Stimulated activated CD4-positive, alpha-beta T cell treated with anti-CD3 and anti-CD28 coated beads, Interleukin-4, amount 100 ng/mL, for 1 hour (primary cell): ENCODE results near the gene MTHFD1.
"Not testable (repeated sequence)": the region's sequence is repeated elsewhere in the genome, so short reads cannot be mapped to it uniquely, and the experiment has no call there.

Experiments
- DNase-seq: peaks from one replicate; pipeline ENCODE4 v3.0.0-alpha.2; 2020

MTHFD1 gene

DNA sequence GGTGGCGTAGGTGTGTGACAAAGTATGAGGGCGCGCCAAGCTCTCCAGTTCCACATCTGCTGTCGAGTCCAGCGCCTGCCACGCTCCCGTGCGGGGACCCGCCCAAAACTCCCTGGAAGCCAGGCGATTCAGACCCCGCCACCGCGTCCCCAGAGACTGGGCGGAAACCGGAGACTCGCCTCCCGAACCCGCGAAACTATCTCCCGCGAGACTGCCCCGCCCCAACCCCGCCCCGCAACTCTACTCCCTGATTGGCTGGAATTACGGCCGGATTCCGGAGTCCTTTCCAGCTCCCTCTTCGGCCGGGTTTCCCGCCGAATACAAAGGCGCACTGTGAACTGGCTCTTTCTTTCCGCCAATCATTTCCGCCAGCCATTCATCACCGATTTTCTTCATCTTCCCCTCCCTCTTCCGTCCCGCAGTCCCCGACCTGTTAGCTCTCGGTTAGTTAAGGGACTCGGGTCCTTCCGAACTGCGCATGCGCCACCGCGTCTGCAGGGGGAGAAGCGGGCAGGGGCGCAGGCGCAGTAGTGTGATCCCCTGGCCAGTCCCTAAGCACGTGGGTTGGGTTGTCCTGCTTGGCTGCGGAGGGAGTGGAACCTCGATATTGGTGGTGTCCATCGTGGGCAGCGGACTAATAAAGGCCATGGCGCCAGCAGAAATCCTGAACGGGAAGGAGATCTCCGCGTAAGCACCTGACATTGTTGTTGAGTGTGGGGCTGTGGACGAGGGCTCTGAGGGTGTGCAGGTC, at the start of gene MTHFD1:
TSS of gene MTHFD1 (plus strand) at position 572 of the 751 bp plus-strand sequence. CDS start at position 647, 75 bp downstream.
- peak; percentile 98 for DNase-seq

DNA sequence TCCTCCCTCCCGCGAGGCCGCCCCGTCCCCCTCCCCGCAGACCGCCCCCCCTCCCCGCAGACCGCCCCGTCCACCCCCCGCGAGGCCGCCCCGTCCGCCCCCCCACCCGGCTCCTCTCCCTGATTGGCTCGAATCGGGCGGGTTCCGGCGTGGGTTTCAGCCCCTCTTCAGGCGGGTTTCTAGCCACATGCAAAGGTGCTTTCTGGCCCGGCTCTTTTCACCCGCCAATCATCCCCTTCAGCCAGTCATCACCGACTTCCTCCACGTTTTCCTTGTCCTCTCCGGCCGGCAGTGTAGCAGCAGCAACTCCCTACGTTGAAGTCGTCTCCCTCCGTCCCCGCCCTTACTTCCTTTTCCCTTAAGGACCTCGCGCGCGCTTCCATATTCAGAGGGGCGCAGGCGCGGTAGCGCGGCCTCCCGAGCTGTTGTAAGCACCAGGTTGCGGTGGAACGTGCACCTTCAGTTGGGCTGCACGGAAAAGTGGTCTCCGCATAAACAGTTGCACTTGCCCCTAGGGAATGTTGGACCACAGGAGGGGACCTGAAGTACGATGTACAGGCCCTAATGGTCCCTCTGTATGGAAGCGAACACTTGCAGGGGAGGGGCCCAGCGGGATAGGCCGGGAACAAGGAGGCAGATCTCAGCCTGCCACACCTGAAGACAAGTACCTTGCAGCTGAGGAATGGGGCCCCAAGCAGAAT, 49.4 kb upstream of the MTHFD1 start:
- DNase-seq = peak; percentile 88

DNA sequence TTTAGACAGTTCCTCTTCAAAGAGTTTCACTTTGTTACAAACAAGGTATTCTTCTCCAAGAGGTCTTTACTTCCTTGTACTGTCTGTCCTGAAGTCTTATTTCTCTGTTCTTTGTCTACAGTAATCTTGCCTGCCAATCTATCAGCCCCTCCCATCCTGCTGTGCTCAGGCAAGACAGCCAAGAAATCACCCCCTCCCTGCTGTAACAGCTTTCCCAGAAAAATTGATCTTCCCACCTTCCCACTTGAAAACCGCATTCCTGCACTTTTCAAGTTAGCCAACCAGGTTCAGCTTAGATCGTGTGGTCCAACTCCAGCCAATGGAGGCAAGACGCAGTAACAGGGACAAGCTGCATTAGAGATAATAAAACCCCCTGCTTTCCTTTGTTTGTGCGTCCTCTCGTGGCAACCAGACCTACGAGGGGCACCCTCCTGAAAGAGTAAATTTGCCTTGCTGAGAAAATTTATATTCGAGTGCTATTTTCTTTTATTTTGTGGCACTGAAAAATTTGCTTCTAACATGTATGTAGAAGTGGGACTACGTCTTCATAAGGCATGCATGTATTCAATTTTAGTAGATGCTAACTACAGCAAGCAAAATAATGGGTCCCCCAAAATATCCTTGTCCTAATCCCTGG, 47.5 kb upstream of the MTHFD1 start:
- DNase-seq = no peak

DNA sequence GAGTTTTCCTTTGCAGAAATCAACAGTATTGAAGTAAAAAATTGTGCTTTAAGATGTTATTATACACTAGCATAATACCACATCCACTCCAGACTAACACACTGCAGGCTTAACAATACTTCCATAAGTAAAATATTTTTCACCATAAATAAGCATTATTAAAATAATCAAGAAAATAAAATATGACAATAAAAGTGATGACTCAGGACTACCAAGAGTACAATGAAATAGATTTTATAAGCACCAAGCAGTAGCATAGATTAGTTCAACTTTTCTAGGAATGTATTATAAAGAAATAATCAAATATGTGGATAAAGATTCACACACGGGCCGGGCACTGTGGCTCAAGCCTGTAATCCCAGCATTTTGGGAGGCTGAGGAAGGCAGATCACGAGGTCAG, 40.4 kb upstream of the MTHFD1 start:
- no peak for DNase-seq

DNA sequence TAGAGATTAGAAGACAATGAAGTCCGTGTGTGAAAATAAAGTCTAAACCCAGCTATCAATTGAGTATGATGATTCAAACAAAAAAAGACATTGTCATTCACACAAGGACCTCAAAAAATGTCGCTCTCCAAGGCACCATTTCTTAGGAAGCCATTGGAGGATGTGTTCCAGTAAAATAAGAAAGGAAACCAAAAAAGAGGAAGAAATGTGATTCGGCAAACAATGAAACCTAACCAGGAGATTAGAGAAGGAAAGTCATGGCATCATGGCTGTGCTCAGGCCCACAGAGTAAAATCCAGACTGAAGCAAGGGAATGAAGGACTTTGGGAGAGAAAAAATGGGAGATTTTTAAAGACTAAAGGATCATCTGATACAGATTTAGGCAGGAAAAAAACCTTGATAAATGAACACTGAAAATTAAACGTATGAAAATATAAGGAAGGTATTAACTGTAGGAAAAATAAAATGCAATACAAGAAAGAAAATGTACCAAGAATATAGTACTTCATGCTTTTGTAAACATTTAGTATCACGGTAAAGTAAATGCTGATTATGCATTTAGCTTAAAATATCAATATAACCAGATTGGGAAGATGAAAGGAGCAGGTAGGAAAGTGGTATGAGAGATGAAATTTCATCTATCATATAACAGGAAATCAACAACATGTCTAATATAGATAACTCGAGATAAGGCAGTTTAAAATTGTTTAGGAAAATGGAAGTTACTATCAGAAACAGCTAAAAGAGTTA, 38.2 kb upstream of the MTHFD1 start:
- DNase-seq = no peak

DNA sequence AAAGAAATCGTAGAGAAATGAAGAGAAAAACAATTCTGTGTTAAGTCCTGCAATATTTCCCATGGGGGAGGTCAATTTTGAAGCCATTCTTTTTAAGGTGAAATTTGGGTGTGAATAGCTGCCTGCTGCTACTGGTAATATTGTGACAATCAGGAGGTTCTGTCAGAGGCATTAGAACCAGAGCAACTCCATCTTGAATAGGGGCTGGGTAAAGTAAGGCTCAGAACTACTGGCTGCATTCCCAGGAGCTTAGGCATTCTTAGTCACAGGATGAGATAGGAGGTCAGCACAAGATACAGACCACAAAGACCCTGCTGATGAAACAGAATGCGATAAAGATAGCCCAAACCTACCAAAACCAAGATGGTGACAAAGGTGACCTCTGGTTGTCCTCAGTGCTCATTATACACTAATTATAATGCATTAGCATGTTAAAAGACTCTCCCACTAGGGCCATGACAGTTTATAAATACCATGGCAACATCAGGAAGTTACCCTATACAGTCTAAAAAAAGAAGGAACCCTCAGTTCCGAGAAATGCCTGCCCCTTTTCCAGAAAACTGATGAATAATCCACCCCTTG, 24.8 kb upstream of the MTHFD1 start:
- no peak for DNase-seq

DNA sequence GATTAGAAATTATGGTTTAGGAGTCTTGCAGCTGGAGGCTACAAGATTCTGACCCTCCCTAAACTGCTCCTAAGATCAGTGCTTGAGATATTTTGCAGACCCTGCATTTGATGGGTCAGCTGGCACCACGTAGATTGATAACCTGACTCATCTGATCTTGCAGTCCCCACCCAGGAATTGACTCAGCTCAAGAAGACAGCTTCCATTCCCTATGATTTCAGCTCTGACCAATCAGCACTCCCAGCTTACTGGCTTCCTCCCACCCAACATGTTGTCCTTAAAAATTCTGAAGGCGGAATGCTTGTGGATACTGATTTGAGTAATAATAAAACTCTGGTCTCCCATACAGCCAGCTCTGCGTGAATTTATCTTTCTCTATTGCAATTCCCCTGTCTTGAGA, 23.2 kb upstream of the MTHFD1 start:
- no peak for DNase-seq

DNA sequence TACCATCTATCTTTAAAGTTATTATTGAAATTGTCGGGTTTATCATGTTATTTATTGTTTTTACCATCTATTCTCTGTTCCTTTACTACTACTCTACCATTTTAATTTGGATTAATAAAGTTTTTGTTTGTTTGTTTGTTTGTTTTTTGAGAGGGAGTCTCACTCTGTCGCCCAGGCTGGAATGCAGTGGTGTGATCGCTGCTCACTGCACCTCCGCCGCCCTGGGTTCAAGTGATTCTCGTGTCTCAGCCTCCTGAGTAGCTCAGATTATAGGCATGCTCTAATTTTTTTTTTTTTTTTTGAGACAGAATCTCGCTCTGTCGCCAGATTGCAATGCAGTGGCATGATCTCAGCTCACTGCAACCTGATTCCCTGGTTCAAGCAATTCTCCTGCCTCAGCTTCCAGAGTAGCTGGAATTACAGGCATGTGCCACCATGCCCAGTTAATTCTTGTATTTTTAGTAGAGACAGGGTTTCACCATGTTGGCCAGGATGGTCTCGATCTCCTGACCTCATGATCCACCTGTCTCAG, 22.7 kb upstream of the MTHFD1 start:
- not testable (repeated sequence) for DNase-seq

DNA sequence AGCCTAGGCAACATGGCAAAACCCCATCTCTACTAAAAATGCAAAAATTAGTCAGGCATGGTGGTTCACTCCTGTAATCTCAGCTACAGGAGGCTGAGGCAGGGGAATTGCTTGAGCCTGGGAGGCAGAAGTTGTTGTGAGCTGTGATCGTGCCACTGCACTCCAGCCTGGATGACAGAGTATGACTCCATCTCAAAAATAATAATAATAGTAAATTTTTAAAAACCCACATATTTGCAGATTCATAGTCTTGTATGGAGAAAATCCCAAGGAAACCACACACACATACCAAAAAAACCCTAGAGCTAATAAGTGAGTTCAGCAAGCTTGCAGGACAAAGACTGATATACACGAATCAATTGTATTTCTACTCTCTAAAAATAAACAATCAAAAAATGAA, 19.0 kb upstream of the MTHFD1 start:
- DNase-seq = no peak

DNA sequence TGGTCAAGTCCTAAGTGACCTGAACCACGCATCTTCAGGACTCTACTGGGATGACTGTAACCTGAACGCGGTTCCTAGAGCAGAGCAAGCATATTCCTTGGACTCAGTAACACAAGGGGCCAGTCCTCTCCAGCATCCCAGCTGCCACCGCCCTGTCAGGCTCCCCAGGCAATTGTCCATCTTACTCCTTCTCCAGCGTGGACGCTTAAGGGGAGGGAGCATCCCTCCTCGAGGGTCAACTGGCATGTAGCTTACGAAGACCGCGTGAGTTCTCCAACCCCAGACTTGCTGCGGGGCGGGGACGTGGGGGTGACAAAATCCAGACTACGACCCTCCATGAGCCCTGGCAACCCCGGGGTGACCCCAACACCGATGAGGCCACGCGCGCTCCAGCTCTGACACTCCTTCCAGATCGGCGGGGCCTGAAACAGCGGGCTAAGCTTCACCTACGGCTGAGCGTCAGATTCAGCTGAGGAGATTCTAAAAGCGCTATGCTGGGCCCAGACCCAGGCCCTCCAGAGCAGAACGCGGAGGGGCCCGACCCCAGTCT, 846 bp upstream of the MTHFD1 start:
- DNase-seq = no peak

DNA sequence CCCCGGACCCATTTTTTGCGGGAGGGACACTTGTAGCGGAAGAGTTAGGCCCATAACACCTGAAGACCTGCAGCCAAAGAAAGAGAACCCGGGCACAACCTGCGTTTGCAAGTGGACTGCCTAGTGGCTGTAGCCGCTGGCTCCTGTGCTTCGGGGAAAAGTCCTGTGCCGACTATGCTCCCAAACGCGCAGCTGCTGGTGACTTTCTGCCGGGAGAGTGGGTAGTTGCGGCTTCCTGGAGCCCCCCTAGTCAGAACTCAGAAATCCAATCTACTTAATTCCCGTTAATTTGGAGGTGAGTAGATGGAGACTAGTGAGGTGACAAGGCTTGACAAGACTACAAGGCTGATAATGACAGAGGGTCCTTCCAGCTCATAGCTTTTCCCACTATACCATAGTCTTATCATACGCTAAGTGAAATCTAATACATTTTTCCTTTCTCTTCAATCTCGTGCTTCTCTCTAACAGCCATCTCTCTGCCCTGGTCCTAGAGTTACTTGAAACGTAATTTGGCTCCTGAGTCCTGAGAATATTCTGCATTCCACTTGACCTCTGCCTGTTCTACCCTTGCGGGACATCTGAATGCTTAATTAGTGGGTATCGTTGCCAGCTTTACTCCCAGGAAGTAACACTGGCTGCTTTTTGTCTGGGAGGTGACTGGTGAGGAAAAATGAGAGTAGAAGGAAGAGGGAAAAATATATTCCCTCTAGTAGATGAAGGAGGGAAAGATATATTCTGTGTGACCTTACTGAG, 556 bp downstream of the MTHFD1 start:
- peak; percentile 42 for DNase-seq

DNA sequence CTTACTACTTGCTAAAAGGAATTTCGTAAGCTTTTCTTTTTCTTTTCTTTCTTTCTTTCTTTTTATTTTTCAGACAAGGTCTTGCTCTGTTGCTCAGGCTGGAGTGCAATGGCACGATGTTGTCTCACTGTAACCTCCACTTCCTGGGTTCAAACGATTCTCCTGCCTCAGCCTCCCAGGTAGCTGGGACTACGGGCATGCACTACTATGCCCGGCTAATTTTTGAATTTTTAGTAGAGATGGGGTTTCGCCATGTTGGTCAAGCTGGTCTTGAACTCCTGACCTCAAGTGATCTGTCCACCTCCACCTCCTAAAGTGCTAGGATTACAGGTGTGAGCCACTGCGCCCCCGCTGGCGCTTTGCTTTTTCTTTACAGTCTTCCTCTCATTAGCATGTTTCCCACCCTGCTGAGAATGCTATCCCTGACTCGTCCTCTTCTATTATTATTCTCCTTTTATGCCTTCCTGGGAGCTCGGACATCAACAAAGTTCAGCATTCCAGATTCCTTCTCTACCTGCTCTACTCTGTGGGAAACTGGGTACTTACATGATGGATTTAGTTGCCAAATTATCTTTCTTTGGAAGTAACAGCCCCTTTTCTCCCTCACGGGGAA, 3.1 kb downstream of the MTHFD1 start:
- no peak for DNase-seq

DNA sequence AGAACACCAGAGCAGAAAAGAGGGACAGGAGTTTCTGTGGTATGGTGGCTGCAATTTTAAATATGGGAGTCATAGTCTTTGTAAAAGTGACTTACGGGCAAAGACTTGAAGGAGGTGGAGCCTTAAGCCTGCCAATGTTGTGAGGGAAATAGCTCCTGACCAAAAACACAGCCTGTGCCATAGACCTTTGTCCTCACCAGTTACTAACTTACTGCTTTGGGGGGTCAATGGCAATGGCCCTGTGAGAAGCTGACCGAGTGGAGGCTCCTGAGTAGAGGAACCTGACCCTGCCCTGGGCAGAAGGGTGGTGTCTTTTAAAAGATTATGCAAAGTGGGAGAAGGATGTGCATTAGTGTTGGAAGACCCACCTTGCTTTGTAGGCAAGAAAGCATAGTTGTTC, 3.8 kb downstream of the MTHFD1 start:
- DNase-seq = no peak

DNA sequence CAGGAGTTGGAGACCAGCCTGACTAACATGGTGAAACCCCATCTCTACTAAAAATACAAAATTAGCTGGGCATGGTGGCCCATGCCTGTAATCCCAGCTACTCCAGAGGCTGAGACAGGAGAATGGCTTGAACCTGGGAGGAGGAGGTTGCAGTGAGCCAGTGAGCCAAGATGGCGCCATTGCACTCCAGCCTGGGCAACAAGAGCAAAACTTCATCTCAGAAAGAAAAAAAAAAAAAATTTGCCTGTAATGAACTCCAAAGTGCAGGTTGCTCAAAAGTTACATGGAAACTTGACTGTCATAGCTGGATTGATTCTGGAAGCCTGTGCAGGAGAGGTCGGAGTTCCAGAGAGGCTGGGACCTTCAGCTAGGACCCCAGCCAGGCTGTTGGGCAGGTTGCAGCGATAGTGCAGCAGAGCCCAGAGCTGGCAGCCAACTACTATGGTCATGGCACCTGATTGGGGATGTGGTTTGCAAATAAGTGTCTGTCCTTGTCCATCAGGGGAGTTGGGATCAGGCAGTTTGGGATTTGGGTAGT, 5.1 kb downstream of the MTHFD1 start:
- DNase-seq = not testable (repeated sequence)

DNA sequence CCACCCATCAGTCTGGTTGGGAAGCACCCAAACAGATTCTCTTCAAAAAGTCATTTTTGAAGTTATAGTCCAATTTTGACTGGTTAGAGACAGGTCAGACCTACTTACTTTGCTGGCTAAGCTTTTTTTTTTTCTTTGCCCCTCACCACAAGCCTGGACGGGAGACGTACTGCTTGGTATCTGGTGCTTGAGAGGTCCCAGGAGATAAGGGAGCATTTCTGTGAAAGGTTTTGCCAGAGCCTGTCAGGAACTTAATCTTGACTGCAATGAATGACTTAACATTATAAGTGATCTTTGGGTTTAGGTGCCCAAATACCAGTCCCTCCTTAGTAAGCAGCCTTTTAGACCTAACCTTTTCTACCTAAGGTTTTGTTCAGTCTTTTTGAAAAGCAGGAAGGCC, 6.3 kb downstream of the MTHFD1 start:
- no peak for DNase-seq

DNA sequence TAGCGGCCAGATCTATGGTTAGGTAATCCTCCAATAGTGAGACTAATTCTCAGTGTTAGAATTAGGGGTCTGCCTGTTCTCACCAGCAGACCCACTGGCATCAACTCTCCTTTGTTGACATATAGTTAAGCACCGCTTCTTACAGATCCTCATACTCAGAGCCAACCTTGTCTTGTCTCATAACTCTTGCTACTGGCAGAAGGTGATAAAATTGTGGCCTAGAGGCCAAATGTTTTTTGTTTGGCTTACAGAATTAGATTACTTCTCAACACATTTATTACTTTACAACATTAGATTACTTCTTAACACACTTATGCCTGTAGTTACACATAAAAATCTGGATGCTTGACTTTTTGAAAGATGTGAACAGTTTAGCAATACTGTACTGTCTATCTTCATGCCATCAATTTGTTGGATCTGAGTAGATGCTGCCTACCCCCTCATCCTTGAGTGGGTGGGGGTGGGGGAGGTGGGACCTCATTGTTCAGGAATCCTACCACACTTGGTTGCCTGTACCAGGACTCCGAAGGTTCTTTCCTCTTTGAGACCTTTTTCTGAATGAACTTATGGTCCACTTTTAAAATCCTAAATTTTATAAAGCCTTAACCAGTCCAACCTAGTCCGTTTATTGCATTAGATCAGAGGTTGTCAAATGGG, 7.0 kb downstream of the MTHFD1 start:
- no peak for DNase-seq

DNA sequence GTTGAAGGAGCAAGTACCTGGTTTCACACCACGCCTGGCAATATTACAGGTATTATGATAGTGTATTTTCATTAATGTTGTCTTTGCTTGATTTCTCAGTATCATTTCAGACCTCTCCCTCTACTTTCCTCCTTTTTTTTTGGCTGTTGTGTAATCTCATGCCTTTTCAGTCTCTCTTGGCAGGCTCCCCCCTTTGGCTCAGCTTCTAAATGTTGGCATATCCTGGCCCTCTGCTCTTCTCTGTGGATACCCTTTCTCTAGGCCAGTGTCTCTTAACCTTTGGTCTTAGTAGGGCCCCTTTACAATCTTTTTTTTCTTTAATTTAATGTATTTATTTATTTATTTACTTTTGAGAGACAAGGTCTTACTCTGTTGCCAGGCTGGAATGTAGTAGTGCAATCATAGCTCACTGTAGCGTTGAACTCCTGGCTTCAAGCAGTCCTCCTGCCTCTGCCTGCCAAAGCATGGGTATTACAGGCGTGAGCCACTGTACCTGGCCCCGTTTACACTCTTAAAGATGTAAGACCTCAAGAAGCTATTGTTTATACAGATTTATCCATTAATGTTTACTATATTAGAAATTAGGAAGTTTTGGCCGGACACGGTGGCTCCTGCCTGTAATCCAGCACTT, 12.8 kb downstream of the MTHFD1 start:
- DNase-seq = no peak

DNA sequence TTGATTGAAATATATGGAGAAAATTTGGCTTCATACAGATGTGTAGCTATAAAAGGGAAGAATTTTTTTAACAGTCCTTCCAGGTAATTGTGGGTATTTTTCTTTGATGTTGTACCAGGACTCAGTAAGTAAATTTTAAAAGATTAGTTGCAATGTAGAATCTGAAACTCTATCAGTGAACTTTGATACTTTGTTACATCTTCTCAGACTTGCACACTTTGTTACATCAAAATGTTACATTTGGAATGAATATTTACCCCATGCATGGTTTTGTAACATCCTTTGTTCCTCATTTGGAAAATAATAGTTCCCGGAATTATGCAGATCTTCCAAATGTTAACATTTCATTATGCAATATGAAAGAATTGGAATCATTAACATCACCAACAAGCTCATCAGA, 13.8 kb downstream of the MTHFD1 start:
- DNase-seq = no peak

DNA sequence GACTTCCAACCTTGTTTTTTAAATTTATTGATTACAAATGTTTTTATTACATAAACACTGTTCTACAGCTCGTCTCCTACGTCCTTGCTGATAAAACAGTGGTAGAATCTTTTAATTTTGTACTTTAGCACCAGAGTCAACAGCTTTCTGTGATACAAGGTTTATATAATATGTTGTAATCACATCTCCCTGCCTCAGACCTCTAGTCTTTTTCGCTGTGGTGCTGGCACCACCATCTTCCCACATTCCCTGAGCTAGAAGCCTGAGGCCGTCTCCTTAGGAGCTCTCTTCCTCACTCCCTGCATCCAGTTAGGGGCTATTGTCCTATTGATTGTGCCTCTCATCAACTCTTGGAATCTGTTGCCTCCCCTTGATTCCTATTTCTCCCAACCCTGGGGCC, 17.1 kb downstream of the MTHFD1 start:
- DNase-seq = no peak

DNA sequence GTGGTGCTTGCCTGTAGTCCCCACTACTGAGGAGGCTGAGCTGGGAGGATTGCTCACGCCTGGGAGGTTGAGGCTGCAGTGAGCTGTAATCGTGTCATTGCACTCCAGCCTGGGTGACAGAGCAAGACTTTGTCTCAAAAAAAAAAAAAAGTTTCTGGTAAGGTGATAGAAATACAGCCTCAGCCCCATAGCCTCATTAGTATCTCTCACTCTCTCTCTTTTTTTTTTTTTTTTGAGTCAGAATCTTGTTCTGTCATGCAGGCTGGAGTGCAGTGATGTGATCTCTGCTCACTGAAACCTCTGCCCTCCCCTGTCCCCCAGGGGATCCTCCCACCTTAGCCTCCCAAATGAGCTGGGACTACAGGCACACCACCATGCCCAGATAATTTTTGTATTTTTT, 19.2 kb downstream of the MTHFD1 start:
- DNase-seq = no peak
